IMR-90 (cell line): ENCODE measurements around the gene ABHD5. TPM values are rescaled to one million over a fixed set of nuclear protein-coding genes. Genes with fewer than 3 reads are reported as not detected.

Source experiments
- ATAC-seq: fragments of 200-7000 bp; cut with Tn5 transposase; 2 replicates; pipeline ENCODE4 v1.9.1; 2020; ENCODE audit warnings: low read depth, mild to moderate bottlenecking, moderate library complexity
- BruUV-seq: library from RNA; stranded (reverse); fragments of 400-500 nt; replicated peaks from 2 replicates; lab custom pipeline; 2021; lab: Mats Ljungman, UMichigan
- CTCF ChIA-PET: fragments of 300-600 bp; formaldehyde crosslinking; extraction: SDS; loops from one replicate; lab custom pipeline; 2021; ENCODE audit warnings: antibody characterized with exemption; lab: Yijun Ruan, JAX
- POLR2A ChIA-PET: fragments of 300-600 bp; sonication (Branson Sonifier 250); formaldehyde crosslinking; loops from one replicate; lab custom pipeline; 2022; ENCODE audit warnings: antibody characterized with exemption; ENCODE audit not compliant: unreplicated experiment; lab: Charles Lee
- DNase-seq: peaks from one replicate; pipeline ENCODE4 v3.0.0; 2013
- H2AFZ ChIP-seq: replicated peaks from 2 replicates; pipeline ENCODE3; 2013; ENCODE audit warnings: low read length, mild to moderate bottlenecking; ENCODE audit not compliant: poor library complexity
- H2AK5ac ChIP-seq: 2 replicates; pipeline ENCODE4 v1.6.1; 2013; ENCODE audit warnings: low read depth, low read length, inconsistent platforms
- H2AK9ac ChIP-seq: replicated peaks from 2 replicates; pipeline ENCODE3; 2013; ENCODE audit warnings: mild to moderate bottlenecking, low read depth, low read length, moderate library complexity; ENCODE audit not compliant: poor library complexity
- H2BK120ac ChIP-seq: 2 replicates; pipeline ENCODE4 v1.6.1; 2013; ENCODE audit warnings: low read depth, low read length, inconsistent platforms
- H2BK15ac ChIP-seq: 3 replicates; pipeline ENCODE4 v1.6.1; 2013; ENCODE audit warnings: low read depth, low read length, inconsistent platforms
- H2BK20ac ChIP-seq: 2 replicates; pipeline ENCODE4 v1.6.1; 2013; ENCODE audit warnings: low read depth, mild to moderate bottlenecking, inconsistent platforms, low read length, moderate library complexity
- H2BK5ac ChIP-seq: 2 replicates; pipeline ENCODE4 v1.6.1; 2013; ENCODE audit warnings: mild to moderate bottlenecking, low read depth, low read length, inconsistent platforms; ENCODE audit not compliant: poor library complexity, severe bottlenecking
- H3K14ac ChIP-seq: replicated peaks from 2 replicates; pipeline ENCODE4 v1.6.1; 2013; ENCODE audit warnings: low read depth, low read length, inconsistent platforms
- H3K18ac ChIP-seq: 2 replicates; pipeline ENCODE4 v1.6.1; 2013; ENCODE audit warnings: low read depth, low read length, control low read depth
- H3K23ac ChIP-seq: 2 replicates; pipeline ENCODE4 v1.6.1; 2013; ENCODE audit warnings: low read depth, low read length, inconsistent platforms
- H3K27ac ChIP-seq: 2 replicates; pipeline ENCODE4 v1.5.1; 2013; ENCODE audit warnings: mild to moderate bottlenecking, control low read depth, low read length; ENCODE audit not compliant: insufficient read depth
- H3K27me3 ChIP-seq: 2 replicates; pipeline ENCODE4 v1.6.1; 2013; ENCODE audit warnings: low read length; ENCODE audit not compliant: control insufficient read depth, insufficient read depth
- H3K36me3 ChIP-seq: 2 replicates; pipeline ENCODE4 v1.6.1; 2013; ENCODE audit warnings: low read length, mixed read lengths; ENCODE audit not compliant: control insufficient read depth, insufficient read depth
- H3K4ac ChIP-seq: 2 replicates; pipeline ENCODE4 v1.6.1; 2013; ENCODE audit warnings: low read depth, low read length, inconsistent platforms
- H3K4me1 ChIP-seq: 2 replicates; pipeline ENCODE4 v1.6.1; 2013; ENCODE audit warnings: low read length, mixed read lengths; ENCODE audit not compliant: control insufficient read depth, insufficient read depth
- H3K4me2 ChIP-seq: 2 replicates; pipeline ENCODE4 v1.6.1; 2013; ENCODE audit warnings: low read depth, mild to moderate bottlenecking, control low read depth, low read length, moderate library complexity
- H3K4me3 ChIP-seq: 2 replicates; pipeline ENCODE4 v1.5.1; 2013; ENCODE audit warnings: low read depth, mild to moderate bottlenecking, control low read depth, low read length, moderate library complexity; ENCODE audit not compliant: insufficient read depth
- H3K56ac ChIP-seq: 2 replicates; pipeline ENCODE4 v1.6.1; 2013; ENCODE audit warnings: low read length, inconsistent platforms; ENCODE audit not compliant: insufficient read depth; ENCODE audit errors: extremely low read depth
- H3K79me1 ChIP-seq, 2 experiments: 2 replicates each; pipeline ENCODE4 v1.6.1; 2013; ENCODE audit warnings: low read length in 2 of 2, inconsistent platforms in 1 of 2, low read depth in 1 of 2
- H3K9ac ChIP-seq: 2 replicates; pipeline ENCODE4 v1.6.1; 2013; ENCODE audit warnings: low read depth, low read length, control low read depth
- H3K9me1 ChIP-seq: 2 replicates; pipeline ENCODE4 v1.6.1; 2013; ENCODE audit warnings: low read length, inconsistent platforms; ENCODE audit not compliant: insufficient read depth
- H3K9me3 ChIP-seq: 2 replicates; pipeline ENCODE4 v1.6.1; 2013; ENCODE audit warnings: low read length; ENCODE audit not compliant: control insufficient read depth, insufficient read depth
- H4K20me1 ChIP-seq: 2 replicates; pipeline ENCODE4 v1.6.1; 2013; ENCODE audit warnings: low read length, inconsistent platforms; ENCODE audit not compliant: insufficient read depth
- H4K5ac ChIP-seq: 2 replicates; pipeline ENCODE4 v1.6.1; 2013; ENCODE audit warnings: mild to moderate bottlenecking, low read depth, low read length, control low read depth
- H4K8ac ChIP-seq, 2 experiments: 2 replicates each; pipeline ENCODE4 v1.6.1; 2013; ENCODE audit warnings: low read depth in 2 of 2, low read length in 2 of 2, control low read depth in 1 of 2, inconsistent platforms in 1 of 2
- H4K91ac ChIP-seq: 2 replicates; pipeline ENCODE4 v1.6.1; 2013; ENCODE audit warnings: low read depth, low read length, inconsistent platforms; ENCODE audit not compliant: insufficient read depth
- MAZ ChIP-seq: IDR thresholded peaks from 2 replicates; pipeline ENCODE4 v1.6.1; 2012; ENCODE audit warnings: low read depth, mild to moderate bottlenecking, low read length, improper control_type of control experiment, moderate library complexity, borderline replicate concordance
- RFX5 ChIP-seq: IDR thresholded peaks from 2 replicates; pipeline ENCODE4 v1.8.0; 2012; ENCODE audit warnings: low read depth, mild to moderate bottlenecking, low read length, moderate library complexity
- WGBS, 2 experiments: methylation state at CpG; one replicate each; pipeline versions ENCODE4 v1.1.5 to v1.1.7; 2013; ENCODE audit warnings: missing lambda C conversion rate in 2 of 2; ENCODE audit not compliant: insufficient read length in 1 of 2; ENCODE audit errors: extremely low coverage in 2 of 2; 5-methylcytosine and 5-hydroxymethylcytosine counted together
- dilution Hi-C: fragments of 300-500 bp; cut with HindIII; formaldehyde crosslinking; loops from one replicate; pipeline ENCODE4 v1.14.3; 2018; ENCODE audit warnings: low sequenced_read_pairs; ENCODE audit not compliant: unreplicated experiment
- in situ Hi-C: fragments of 300-500 bp; cut with MboI; formaldehyde crosslinking; loops from 3 replicates; pipeline ENCODE4 v1.14.3; 2019; ENCODE audit warnings: low sequenced_read_pairs, inconsistent platforms, mixed read lengths
- intact Hi-C: fragments of 100-400 bp; cut with micrococcal nuclease; formaldehyde crosslinking; loops from 2 replicates; pipeline ENCODE4 v1.10.0; 2022
- polyA plus RNA-seq, 3 experiments: library from polyadenylated mRNA; depleted of rRNA; stranded (reverse); fragments of >200 nt; gene quantifications; 2 replicates each; pipeline ENCODE4 v1.2.3, GENCODE V29; 2012; ENCODE audit warnings: low replicate concordance in 1 of 3
- total RNA-seq: library from RNA; depleted of rRNA; stranded (reverse); fragments of >200 nt; gene quantifications from 2 replicates; pipeline ENCODE4 v1.2.3, GENCODE V29; 2012

The ABHD5 gene
- total and polyA plus RNA-seq, 2 of the 4 experiments (the other 2 are of a cell fraction) = 15.8 to 33.2 TPM

GRCh38 chr3:43692971-43693370, 2.2 kb downstream of the ABHD5 start:
- no peak overlapping the region for H2AK5ac ChIP-seq
- intact Hi-C loops = loop anchor here (5.0 kb wide), 3 partner anchors 151 to 471 kb away; no protein-coding TSS in a partner anchor
- peaks cover 19 to 51% of the 10 kb centered on the region in 2 experiments for H3K79me1 ChIP-seq
- H3K18ac ChIP-seq = peak overlapping the region; percentile 77
- H2AK9ac ChIP-seq = no peak overlapping the region
- no peak overlapping the region; the same call in 1 of the 2 replicates for H4K91ac ChIP-seq
- no peak for TF ChIP-seq RFX5
- TF ChIP-seq MAZ = no peak
- no peak overlapping the region for H3K9ac ChIP-seq
- H2BK20ac ChIP-seq = 0 out of 2 replicates have a peak overlapping the region, but pooled peaks have one; percentile 1
- H3K27me3 ChIP-seq = no peaks in the 10 kb centered on the region
- no peak overlapping the region for H2AFZ ChIP-seq
- no peaks in the 10 kb centered on the region for H3K9me3 ChIP-seq
- H3K36me3 ChIP-seq = peaks cover 1% of the 10 kb centered on the region; the same call in 1 of the 2 replicates
- peaks cover 18% of the 10 kb centered on the region for H3K9me1 ChIP-seq
- peaks cover 8% of the 10 kb centered on the region for H3K4me1 ChIP-seq
- peak overlapping the region; percentile 56 for H3K4me2 ChIP-seq
- no peak overlapping the region for H3K4me3 ChIP-seq
- H4K8ac ChIP-seq = no peak overlapping the region
- BruUV-seq = no TSS peak
- no peaks in the 10 kb centered on the region; the same call in 1 of the 2 replicates for H4K20me1 ChIP-seq
- dilution Hi-C loops = no loop called here
- no peak overlapping the region for H3K4ac ChIP-seq
- peak overlapping the region; percentile 4; the same call in 1 of the 2 replicates for H3K23ac ChIP-seq
- H4K5ac ChIP-seq = peak overlapping the region; percentile 30; the same call in 1 of the 2 replicates
- ATAC-seq (no peak), DNase-seq (no peak)
- H2BK120ac ChIP-seq = no peak overlapping the region
- H3K27ac ChIP-seq = peak overlapping the region; percentile 35; the same call in 1 of the 2 replicates
- WGBS, 2 experiments = no CpG with 5 or more reads among the region's 2 CpGs
- POLR2A ChIA-PET = no interaction called here
- H3K56ac ChIP-seq = no peak overlapping the region
- H3K14ac ChIP-seq = no peak overlapping the region
- in situ Hi-C loops = no loop called here
- H2BK15ac ChIP-seq = no peak overlapping the region
- H2BK5ac ChIP-seq = no peak overlapping the region
- CTCF ChIA-PET = interaction anchor here (0.6 to 0.9 kb wide), 2 partner anchors 84 to 163 kb away, joined by 3 to 6 read pairs; no protein-coding TSS in a partner anchor
